Common myeloid progenitor, CD34-positive (primary cell): ENCODE measurements around the gene GPER1.

ENCODE experiments used
- CTCF ChIA-PET: fragments of 350-600 bp; sonication (Branson Sonifier 250); formaldehyde crosslinking; loops from one replicate; lab custom pipeline; 2021; ENCODE audit warnings: antibody characterized with exemption; lab: Charles Lee
- POLR2A ChIA-PET: fragments of 350-600 bp; sonication (Branson Sonifier 250); formaldehyde crosslinking; loops from one replicate; lab custom pipeline; 2021; ENCODE audit warnings: antibody characterized with exemption; lab: Charles Lee
- DNase-seq, 3 donors: peaks; one replicate each; pipeline versions ENCODE4 v3.0.0 to v3.0.0-alpha.2; 2013
- H3K27ac ChIP-seq, 2 experiments: 1 replicate in 1 of 2; 2 replicates in 1 of 2; pipeline ENCODE4 v1.7.0; 2013; ENCODE audit warnings: inconsistent platforms in 2 of 2, low read length in 2 of 2, mild to moderate bottlenecking in 2 of 2, low read depth in 1 of 2, moderate library complexity in 1 of 2; ENCODE audit not compliant: severe bottlenecking in 2 of 2, insufficient read depth in 1 of 2, poor library complexity in 1 of 2
- H3K27me3 ChIP-seq, 5 experiments: replicated peaks in 2 of 5; 1 replicate in 3 of 5; 2 replicates in 2 of 5; pipeline versions ENCODE4 v1.6.1 to v1.7.0; 2013; ENCODE audit warnings: low read length in 4 of 5, mild to moderate bottlenecking in 2 of 5, moderate library complexity in 2 of 5, inconsistent platforms in 1 of 5; ENCODE audit not compliant: insufficient read depth in 5 of 5, control insufficient read depth in 4 of 5
- H3K36me3 ChIP-seq, 4 experiments: 1 replicate in 2 of 4; 2 replicates in 2 of 4; pipeline versions ENCODE4 v1.6.1 to v1.7.0; 2013; ENCODE audit warnings: low read length in 3 of 4, control low read depth in 1 of 4, mild to moderate bottlenecking in 1 of 4; ENCODE audit not compliant: control insufficient read depth in 4 of 4, insufficient read depth in 4 of 4
- H3K4me1 ChIP-seq, 4 experiments: 1 replicate in 3 of 4; 2 replicates in 1 of 4; pipeline versions ENCODE4 v1.6.1 to v1.7.1; 2013; ENCODE audit warnings: low read length in 3 of 4, mild to moderate bottlenecking in 3 of 4, control low read depth in 1 of 4, inconsistent platforms in 1 of 4, moderate library complexity in 1 of 4; ENCODE audit not compliant: control insufficient read depth in 4 of 4, insufficient read depth in 4 of 4; ENCODE audit errors: control extremely low read depth in 1 of 4
- H3K4me3 ChIP-seq, 7 experiments: 1 replicate in 4 of 7; 2 replicates in 3 of 7; pipeline versions ENCODE4 v1.5.1 to v1.7.0; 2013; ENCODE audit warnings: mild to moderate bottlenecking in 7 of 7, low read length in 6 of 7, moderate library complexity in 6 of 7, inconsistent platforms in 2 of 7, low read depth in 2 of 7, control low read depth in 1 of 7; ENCODE audit not compliant: insufficient read depth in 4 of 7, control insufficient read depth in 1 of 7; ENCODE audit errors: extremely low read depth in 1 of 7
- H3K9me3 ChIP-seq, 5 experiments: 1 replicate in 4 of 5; 2 replicates in 1 of 5; pipeline versions ENCODE4 v1.6.1 to v1.7.1; 2013; ENCODE audit warnings: low read length in 4 of 5, mild to moderate bottlenecking in 2 of 5, inconsistent platforms in 1 of 5, low read depth in 1 of 5, moderate library complexity in 1 of 5; ENCODE audit not compliant: control insufficient read depth in 4 of 5, insufficient read depth in 2 of 5; ENCODE audit errors: control extremely low read depth in 1 of 5
- WGBS: methylation state at CpG from one replicate; pipeline ENCODE4 v1.1.5; 2013; ENCODE audit not compliant: insufficient coverage; 5-methylcytosine and 5-hydroxymethylcytosine counted together

The GPER1 gene

GRCh38 chr7:1130021-1130990, 42.4 kb downstream of the GPER1 start:
- DNase-seq, result no peak
- Histone ChIP-seq H3K27ac (no peak overlapping the region), H3K4me1 (no peaks in the 10 kb centered on the region), H3K4me3 (no peak overlapping the region), H3K27me3 (no peaks in the 10 kb centered on the region), H3K36me3 (peaks cover 0 to 18% (median 12%) of the 10 kb centered on the region in 4 experiments), H3K9me3 (no peaks in the 10 kb centered on the region)
- WGBS, result 98% methylated on average over 25 of the region's 26 CpGs
- POLR2A ChIA-PET, result no interaction called here
- CTCF ChIA-PET, result no interaction called here

- POLR2A ChIA-PET, result no interaction called here
- H3K27ac ChIP-seq, result no peak overlapping the region
- no peak overlapping the region for H3K4me3 ChIP-seq
- no peaks in the 10 kb centered on the region for H3K27me3 ChIP-seq
- WGBS, result no CpG with 5 or more reads among the region's 2 CpGs
- no peaks in the 10 kb centered on the region for H3K9me3 ChIP-seq
- DNase-seq, result no peak
- H3K36me3 ChIP-seq, result peaks cover 0 to 12% (median 5%) of the 10 kb centered on the region in 4 experiments
- peaks cover 0 to under 1% (median under 1%) of the 10 kb centered on the region in 4 experiments for H3K4me1 ChIP-seq
- CTCF ChIA-PET, result no interaction called here
Observed at GRCh38 chr7:1131471-1132265, 43.8 kb downstream of the GPER1 start.

DNA sequence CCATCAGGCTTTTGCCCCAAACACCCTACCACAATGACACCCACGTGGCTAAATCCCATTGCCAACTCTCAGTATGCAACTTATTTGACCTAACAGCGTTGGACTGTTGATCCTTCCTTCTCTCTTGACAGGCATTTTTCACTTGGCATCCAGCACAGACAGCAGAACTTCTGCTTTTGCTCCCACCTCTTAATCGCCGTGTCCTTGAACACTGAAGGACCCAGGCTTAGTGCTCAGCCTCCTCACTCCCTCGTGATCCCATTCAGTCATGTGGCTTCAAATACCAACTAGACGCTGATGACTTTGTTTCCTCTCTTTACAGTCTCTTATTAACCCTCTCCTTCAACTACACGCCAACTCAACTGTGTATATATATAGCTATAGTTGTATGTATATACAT, 47.0 kb downstream of the GPER1 start:
- no peak overlapping the region for H3K4me3 ChIP-seq
- H3K9me3 ChIP-seq, result no peaks in the 10 kb centered on the region
- no peak overlapping the region for H3K27ac ChIP-seq
- ChIA-PET POLR2A (no interaction called here), CTCF (no interaction called here)
- WGBS, result 83% methylated on average over 5 of the region's 7 CpGs
- peaks cover 0 to 16% (median 15%) of the 10 kb centered on the region in 4 experiments for H3K4me1 ChIP-seq
- DNase-seq, result no peak
- H3K36me3 ChIP-seq, result peaks cover 0 to 7% (median 0%) of the 10 kb centered on the region in 4 experiments
- H3K27me3 ChIP-seq, result no peaks in the 10 kb centered on the region

GRCh38 chr7:1136841-1137516, 49.1 kb downstream of the GPER1 start:
- POLR2A ChIA-PET, result no interaction called here

GRCh38 chr7:1137517-1138167, 49.7 kb downstream of the GPER1 start:
- WGBS, result 11% methylated on average over 48 of the region's 51 CpGs
- ChIA-PET CTCF (interaction anchor here (1.0 to 3.8 kb wide), 9 partner anchors 13 to 145 kb away, joined by 3 to 23 read pairs (median 4); partner anchors contain the start of genes GPER1 and GPR146), POLR2A (interaction anchor here (0.8 kb wide), 1 partner anchor 22 kb away, joined by 3 read pairs; no protein-coding TSS in a partner anchor)
- H3K4me3 ChIP-seq, result peak overlapping the region; percentile 65 to 93 (median 87)
- no peaks in the 10 kb centered on the region for H3K9me3 ChIP-seq
- no peak for DNase-seq
- H3K36me3 ChIP-seq, result peaks cover 0 to 4% (median 0%) of the 10 kb centered on the region in 4 experiments
- H3K27me3 ChIP-seq, result no peaks in the 10 kb centered on the region
- H3K27ac ChIP-seq, result peak overlapping the region; percentile 68 to 89
- peaks cover 0 to 16% (median 15%) of the 10 kb centered on the region in 4 experiments for H3K4me1 ChIP-seq

More at GRCh38 chr7:1136841-1137516, 49.1 kb downstream of the GPER1 start:
- Histone ChIP-seq H3K27ac (peak overlapping the region in 1 of 2 experiments; percentile 89), H3K36me3 (peaks cover 0 to 7% (median 0%) of the 10 kb centered on the region in 4 experiments), H3K9me3 (no peaks in the 10 kb centered on the region), H3K27me3 (no peaks in the 10 kb centered on the region), H3K4me3 (peak overlapping the region in 6 of 7 experiments; percentile 80 to 93 (median 88)), H3K4me1 (peaks cover 0 to 16% (median 15%) of the 10 kb centered on the region in 4 experiments)
- DNase-seq, result peak; percentile 17 to 49 (median 47)
- 36% methylated on average over 9 of the region's 9 CpGs for WGBS
- CTCF ChIA-PET, result interaction anchor here (0.9 to 3.8 kb wide), 6 partner anchors 13 to 144 kb away, joined by 3 to 23 read pairs (median 3); partner anchors contain the start of gene GPER1

- ChIA-PET POLR2A (no interaction called here), CTCF (interaction anchor here (0.9 to 2.6 kb wide), 7 partner anchors 11 to 156 kb away, joined by 3 to 9 read pairs (median 3); partner anchors contain the start of gene GPR146)
- Histone ChIP-seq H3K4me1 (peaks cover 0 to 22% (median 16%) of the 10 kb centered on the region in 4 experiments), H3K9me3 (no peaks in the 10 kb centered on the region), H3K27ac (no peak overlapping the region), H3K36me3 (no peaks in the 10 kb centered on the region), H3K4me3 (no peak overlapping the region), H3K27me3 (no peaks in the 10 kb centered on the region)
- DNase-seq, result peak; percentile 16 to 59 (median 44)
- WGBS, result 100% methylated on average over 3 of the region's 4 CpGs
Observed at GRCh38 chr7:1140476-1141104, 52.7 kb downstream of the GPER1 start.
